IMR-90 (cell line): ENCODE measurements around the gene LCP1. TPM values are rescaled to one million over a fixed set of nuclear protein-coding genes. Genes with fewer than 3 reads are reported as not detected.

Experiments
- ATAC-seq: fragments of 200-7000 bp; cut with Tn5 transposase; 2 replicates; pipeline ENCODE4 v1.9.1; 2020; ENCODE audit warnings: low read depth, mild to moderate bottlenecking, moderate library complexity
- BruUV-seq: library from RNA; stranded (reverse); fragments of 400-500 nt; replicated peaks from 2 replicates; lab custom pipeline; 2021; lab: Mats Ljungman, UMichigan
- CTCF ChIA-PET: fragments of 300-600 bp; formaldehyde crosslinking; extraction: SDS; loops from one replicate; lab custom pipeline; 2021; ENCODE audit warnings: antibody characterized with exemption; lab: Yijun Ruan, JAX
- POLR2A ChIA-PET: fragments of 300-600 bp; sonication (Branson Sonifier 250); formaldehyde crosslinking; loops from one replicate; lab custom pipeline; 2022; ENCODE audit warnings: antibody characterized with exemption; ENCODE audit not compliant: unreplicated experiment; lab: Charles Lee
- DNase-seq: peaks from one replicate; pipeline ENCODE4 v3.0.0; 2013
- H2AFZ ChIP-seq: replicated peaks from 2 replicates; pipeline ENCODE3; 2013; ENCODE audit warnings: low read length, mild to moderate bottlenecking; ENCODE audit not compliant: poor library complexity
- H2AK5ac ChIP-seq: 2 replicates; pipeline ENCODE4 v1.6.1; 2013; ENCODE audit warnings: low read depth, low read length, inconsistent platforms
- H2AK9ac ChIP-seq: replicated peaks from 2 replicates; pipeline ENCODE3; 2013; ENCODE audit warnings: mild to moderate bottlenecking, low read depth, low read length, moderate library complexity; ENCODE audit not compliant: poor library complexity
- H2BK120ac ChIP-seq: 2 replicates; pipeline ENCODE4 v1.6.1; 2013; ENCODE audit warnings: low read depth, low read length, inconsistent platforms
- H2BK15ac ChIP-seq: 3 replicates; pipeline ENCODE4 v1.6.1; 2013; ENCODE audit warnings: low read depth, low read length, inconsistent platforms
- H2BK20ac ChIP-seq: 2 replicates; pipeline ENCODE4 v1.6.1; 2013; ENCODE audit warnings: low read depth, mild to moderate bottlenecking, inconsistent platforms, low read length, moderate library complexity
- H2BK5ac ChIP-seq: 2 replicates; pipeline ENCODE4 v1.6.1; 2013; ENCODE audit warnings: mild to moderate bottlenecking, low read depth, low read length, inconsistent platforms; ENCODE audit not compliant: poor library complexity, severe bottlenecking
- H3K14ac ChIP-seq: replicated peaks from 2 replicates; pipeline ENCODE4 v1.6.1; 2013; ENCODE audit warnings: low read depth, low read length, inconsistent platforms
- H3K18ac ChIP-seq: 2 replicates; pipeline ENCODE4 v1.6.1; 2013; ENCODE audit warnings: low read depth, low read length, control low read depth
- H3K23ac ChIP-seq: 2 replicates; pipeline ENCODE4 v1.6.1; 2013; ENCODE audit warnings: low read depth, low read length, inconsistent platforms
- H3K27ac ChIP-seq: 2 replicates; pipeline ENCODE4 v1.5.1; 2013; ENCODE audit warnings: mild to moderate bottlenecking, control low read depth, low read length; ENCODE audit not compliant: insufficient read depth
- H3K27me3 ChIP-seq: 2 replicates; pipeline ENCODE4 v1.6.1; 2013; ENCODE audit warnings: low read length; ENCODE audit not compliant: control insufficient read depth, insufficient read depth
- H3K36me3 ChIP-seq: 2 replicates; pipeline ENCODE4 v1.6.1; 2013; ENCODE audit warnings: low read length, mixed read lengths; ENCODE audit not compliant: control insufficient read depth, insufficient read depth
- H3K4ac ChIP-seq: 2 replicates; pipeline ENCODE4 v1.6.1; 2013; ENCODE audit warnings: low read depth, low read length, inconsistent platforms
- H3K4me1 ChIP-seq: 2 replicates; pipeline ENCODE4 v1.6.1; 2013; ENCODE audit warnings: low read length, mixed read lengths; ENCODE audit not compliant: control insufficient read depth, insufficient read depth
- H3K4me2 ChIP-seq: 2 replicates; pipeline ENCODE4 v1.6.1; 2013; ENCODE audit warnings: low read depth, mild to moderate bottlenecking, control low read depth, low read length, moderate library complexity
- H3K4me3 ChIP-seq: 2 replicates; pipeline ENCODE4 v1.5.1; 2013; ENCODE audit warnings: low read depth, mild to moderate bottlenecking, control low read depth, low read length, moderate library complexity; ENCODE audit not compliant: insufficient read depth
- H3K56ac ChIP-seq: 2 replicates; pipeline ENCODE4 v1.6.1; 2013; ENCODE audit warnings: low read length, inconsistent platforms; ENCODE audit not compliant: insufficient read depth; ENCODE audit errors: extremely low read depth
- H3K79me1 ChIP-seq, 2 experiments: 2 replicates each; pipeline ENCODE4 v1.6.1; 2013; ENCODE audit warnings: low read length in 2 of 2, inconsistent platforms in 1 of 2, low read depth in 1 of 2
- H3K9ac ChIP-seq: 2 replicates; pipeline ENCODE4 v1.6.1; 2013; ENCODE audit warnings: low read depth, low read length, control low read depth
- H3K9me1 ChIP-seq: 2 replicates; pipeline ENCODE4 v1.6.1; 2013; ENCODE audit warnings: low read length, inconsistent platforms; ENCODE audit not compliant: insufficient read depth
- H3K9me3 ChIP-seq: 2 replicates; pipeline ENCODE4 v1.6.1; 2013; ENCODE audit warnings: low read length; ENCODE audit not compliant: control insufficient read depth, insufficient read depth
- H4K20me1 ChIP-seq: 2 replicates; pipeline ENCODE4 v1.6.1; 2013; ENCODE audit warnings: low read length, inconsistent platforms; ENCODE audit not compliant: insufficient read depth
- H4K5ac ChIP-seq: 2 replicates; pipeline ENCODE4 v1.6.1; 2013; ENCODE audit warnings: mild to moderate bottlenecking, low read depth, low read length, control low read depth
- H4K8ac ChIP-seq, 2 experiments: 2 replicates each; pipeline ENCODE4 v1.6.1; 2013; ENCODE audit warnings: low read depth in 2 of 2, low read length in 2 of 2, control low read depth in 1 of 2, inconsistent platforms in 1 of 2
- H4K91ac ChIP-seq: 2 replicates; pipeline ENCODE4 v1.6.1; 2013; ENCODE audit warnings: low read depth, low read length, inconsistent platforms; ENCODE audit not compliant: insufficient read depth
- BHLHE40 ChIP-seq: fragments of 150-350 bp; IDR thresholded peaks from 2 replicates; pipeline ENCODE4 v1.6.1; 2016; ENCODE audit warnings: mild to moderate bottlenecking, low read depth, low read length
- CEBPB ChIP-seq: IDR thresholded peaks from 2 replicates; pipeline ENCODE4 v1.6.1; 2012; ENCODE audit warnings: low read depth, low read length, improper control_type of control experiment
- CHD1 ChIP-seq: IDR thresholded peaks from 2 replicates; pipeline ENCODE4 v1.6.1; 2012; ENCODE audit warnings: low read depth, low read length, improper control_type of control experiment
- MAFK ChIP-seq: IDR thresholded peaks from 2 replicates; pipeline ENCODE4 v1.6.1; 2012; ENCODE audit warnings: low read depth, low read length, improper control_type of control experiment
- MAZ ChIP-seq: IDR thresholded peaks from 2 replicates; pipeline ENCODE4 v1.6.1; 2012; ENCODE audit warnings: low read depth, mild to moderate bottlenecking, low read length, improper control_type of control experiment, moderate library complexity, borderline replicate concordance
- NFE2L2 ChIP-seq: fragments of 150-350 bp; IDR thresholded peaks from 2 replicates; pipeline ENCODE4 v1.6.1; 2016; ENCODE audit warnings: low read depth, mild to moderate bottlenecking, low read length
- RFX5 ChIP-seq: IDR thresholded peaks from 2 replicates; pipeline ENCODE4 v1.8.0; 2012; ENCODE audit warnings: low read depth, mild to moderate bottlenecking, low read length, moderate library complexity
- SMC3 ChIP-seq: fragments of 150-350 bp; IDR thresholded peaks from 2 replicates; pipeline ENCODE4 v1.6.1; 2016; ENCODE audit warnings: low read depth, mild to moderate bottlenecking, antibody characterized with exemption, low read length, moderate library complexity
- USF2 ChIP-seq: fragments of 150-350 bp; IDR thresholded peaks from 2 replicates; pipeline ENCODE4 v1.6.1; 2017; ENCODE audit warnings: mild to moderate bottlenecking, antibody characterized with exemption, low read length, low read depth
- WGBS, 2 experiments: methylation state at CpG; one replicate each; pipeline versions ENCODE4 v1.1.5 to v1.1.7; 2013; ENCODE audit warnings: missing lambda C conversion rate in 2 of 2; ENCODE audit not compliant: insufficient read length in 1 of 2; ENCODE audit errors: extremely low coverage in 2 of 2; 5-methylcytosine and 5-hydroxymethylcytosine counted together
- dilution Hi-C: fragments of 300-500 bp; cut with HindIII; formaldehyde crosslinking; loops from one replicate; pipeline ENCODE4 v1.14.3; 2018; ENCODE audit warnings: low sequenced_read_pairs; ENCODE audit not compliant: unreplicated experiment
- in situ Hi-C: fragments of 300-500 bp; cut with MboI; formaldehyde crosslinking; loops from 3 replicates; pipeline ENCODE4 v1.14.3; 2019; ENCODE audit warnings: low sequenced_read_pairs, inconsistent platforms, mixed read lengths
- intact Hi-C: fragments of 100-400 bp; cut with micrococcal nuclease; formaldehyde crosslinking; loops from 2 replicates; pipeline ENCODE4 v1.10.0; 2022
- microRNA-seq, 2 experiments: library from miRNA; stranded (forward) in 1 of 2; unstranded in 1 of 2; fragments of 10-50 nt in 1 of 2; fragments of <30 nt in 1 of 2; gene quantifications in 1 of 2; microRNA quantifications in 1 of 2; one replicate each; pipeline versions ENCODE3 to v1.1.0; 2013 to 2020; ENCODE audit not compliant: insufficient read depth in 1 of 2, insufficient read length in 1 of 2, unreplicated experiment in 1 of 2
- polyA plus RNA-seq, 3 experiments: library from polyadenylated mRNA; depleted of rRNA; stranded (reverse); fragments of >200 nt; gene quantifications; 2 replicates each; pipeline ENCODE4 v1.2.3, GENCODE V29; 2012; ENCODE audit warnings: low replicate concordance in 1 of 3
- small RNA-seq, 5 experiments: library from RNA; depleted of rRNA; stranded (forward); fragments of <200 nt; gene quantifications; one replicate each; pipeline ENCODE3, GENCODE V24; 2012
- total RNA-seq: library from RNA; depleted of rRNA; stranded (reverse); fragments of >200 nt; gene quantifications from 2 replicates; pipeline ENCODE4 v1.2.3, GENCODE V29; 2012; rRNA removed

Gene LCP1
- total and polyA plus RNA-seq, 2 of the 4 experiments (the other 2 are of a cell fraction): not detected

DNA sequence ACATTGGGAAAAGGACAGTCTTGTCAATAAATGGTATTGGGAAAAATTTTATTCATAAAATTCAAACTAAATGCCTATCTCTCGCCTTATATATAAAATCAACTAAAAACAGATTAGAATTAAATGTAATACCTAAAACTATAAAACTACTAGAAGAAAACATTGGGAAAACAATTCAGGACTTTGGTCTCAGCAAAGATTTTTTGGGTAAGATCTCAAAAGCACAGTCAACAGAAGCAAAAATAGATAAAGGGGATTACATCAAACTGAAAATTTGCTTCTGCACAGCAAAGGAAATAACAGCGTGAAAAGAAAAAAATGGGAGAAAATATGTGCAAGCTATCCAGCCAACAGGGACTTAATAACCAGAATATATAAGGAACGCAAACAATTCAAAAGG lies 105.2 kb downstream of the LCP1 start:
- Histone ChIP-seq H3K18ac (no peak overlapping the region), H4K5ac (no peak overlapping the region), H4K8ac (no peak overlapping the region), H3K36me3 (no peaks in the 10 kb centered on the region), H3K27ac (no peak overlapping the region), H3K9ac (no peak overlapping the region), H3K79me1 (no peaks in the 10 kb centered on the region), H3K9me3 (no peaks in the 10 kb centered on the region), H3K9me1 (no peaks in the 10 kb centered on the region), H2BK15ac (no peak overlapping the region), H4K20me1 (no peaks in the 10 kb centered on the region), H2BK5ac (no peak overlapping the region), H2AK9ac (no peak overlapping the region), H2BK120ac (no peak overlapping the region), H4K91ac (no peak overlapping the region), H3K14ac (no peak overlapping the region), H3K27me3 (no peaks in the 10 kb centered on the region), H3K4me2 (no peak overlapping the region), H3K4ac (no peak overlapping the region), H3K4me3 (no peak overlapping the region), H2BK20ac (no peak overlapping the region), H3K4me1 (no peaks in the 10 kb centered on the region), H2AFZ (no peak overlapping the region), H3K23ac (no peak overlapping the region), H2AK5ac (no peak overlapping the region), H3K56ac (no peak overlapping the region)
- WGBS, 2 experiments: no CpG with 5 or more reads among the region's 3 CpGs
- dilution Hi-C loops: no loop called here
- no peak for ATAC-seq
- ChIA-PET POLR2A (no interaction called here), CTCF (no interaction called here)
- no peak for DNase-seq
- intact Hi-C loops: no loop called here
- no TSS peak for BruUV-seq
- TF ChIP-seq BHLHE40 (no peak), RFX5 (no peak), SMC3 (no peak), MAZ (no peak), CHD1 (no peak), USF2 (no peak), CEBPB (no peak), NFE2L2 (no peak), MAFK (no peak)
- in situ Hi-C loops: no loop called here

Small RNA genes within 50 kb of the gene (microRNA-seq; reads per million reads assigned to microRNA genes)
- gene RN7SL288P (ENCODE audit: insufficient read depth, insufficient read length): not detected

Small RNA genes within 50 kb of the gene (small RNA-seq; reads per million reads assigned to genes)
- 0 reads per million in 5 experiments for gene RN7SL288P

Other genes with a start within 250 kb of the LCP1 start
- gene ZC3H13, start 129.4 kb downstream of the LCP1 start, total RNA-seq: 10.8 and 16.1 TPM in 2 replicates
- gene ZC3H13, start 129.4 kb downstream of the LCP1 start, polyA plus RNA-seq (2012; rRNA removed): 6.3 and 7.7 TPM in 2 replicates
- not detected in 2 replicates for gene CPB2, start 77.1 kb downstream of the LCP1 start, total RNA-seq
- gene CPB2, start 77.1 kb downstream of the LCP1 start, polyA plus RNA-seq (2012; rRNA removed): not detected in 2 replicates
- gene LRRC63, start 29.8 kb upstream of the LCP1 start, total RNA-seq: not detected in 2 replicates
- gene LRRC63, start 29.8 kb upstream of the LCP1 start, polyA plus RNA-seq (2012; rRNA removed): not detected in 2 replicates
- gene RUBCNL, start 205.1 kb upstream of the LCP1 start, total RNA-seq: under 0.01 TPM in 1 of 2 replicates, not detected in the other
- gene RUBCNL, start 205.1 kb upstream of the LCP1 start, polyA plus RNA-seq (2012; rRNA removed): 0.03 and 0.06 TPM in 2 replicates